ENCODE data around the gene CRISPLD2.

The CRISPLD2 gene, protein sequence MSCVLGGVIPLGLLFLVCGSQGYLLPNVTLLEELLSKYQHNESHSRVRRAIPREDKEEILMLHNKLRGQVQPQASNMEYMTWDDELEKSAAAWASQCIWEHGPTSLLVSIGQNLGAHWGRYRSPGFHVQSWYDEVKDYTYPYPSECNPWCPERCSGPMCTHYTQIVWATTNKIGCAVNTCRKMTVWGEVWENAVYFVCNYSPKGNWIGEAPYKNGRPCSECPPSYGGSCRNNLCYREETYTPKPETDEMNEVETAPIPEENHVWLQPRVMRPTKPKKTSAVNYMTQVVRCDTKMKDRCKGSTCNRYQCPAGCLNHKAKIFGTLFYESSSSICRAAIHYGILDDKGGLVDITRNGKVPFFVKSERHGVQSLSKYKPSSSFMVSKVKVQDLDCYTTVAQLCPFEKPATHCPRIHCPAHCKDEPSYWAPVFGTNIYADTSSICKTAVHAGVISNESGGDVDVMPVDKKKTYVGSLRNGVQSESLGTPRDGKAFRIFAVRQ

DNA sequence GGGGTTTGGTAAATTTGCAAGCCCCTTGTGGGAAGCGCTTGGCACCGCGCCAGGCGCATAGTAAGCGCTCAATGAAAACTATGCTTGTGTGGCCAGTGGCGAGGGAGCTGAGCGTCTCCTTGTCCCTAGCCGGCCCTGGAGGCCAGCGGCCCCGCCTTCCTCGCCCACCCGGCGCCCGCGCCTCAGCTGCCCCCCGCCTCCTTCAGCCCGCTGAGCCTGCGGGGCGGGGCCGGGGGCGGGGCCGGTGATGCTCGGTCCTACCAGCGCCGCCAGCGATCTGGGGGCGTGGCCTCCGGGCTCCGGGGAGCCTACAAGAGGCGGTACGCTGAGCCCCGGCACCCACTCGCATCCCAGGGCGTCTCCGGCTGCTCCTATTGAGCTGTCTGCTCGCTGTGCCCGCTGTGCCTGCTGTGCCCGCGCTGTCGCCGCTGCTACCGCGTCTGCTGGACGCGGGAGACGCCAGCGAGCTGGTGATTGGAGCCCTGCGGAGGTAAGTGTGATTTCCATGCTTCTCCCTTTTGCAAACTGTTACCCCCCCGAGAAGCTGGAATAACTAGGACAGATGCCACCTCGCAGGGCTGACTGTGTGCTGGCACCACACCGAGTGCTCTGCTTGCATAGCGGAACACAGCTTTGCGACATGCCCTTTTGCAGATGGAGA lies at the start of gene CRISPLD2:
Gene CRISPLD2 (plus strand): TSS at position 342 of the 661 bp plus-strand sequence. CDS start 18,511 bp downstream, outside the sequence.
- no peak for DNase-seq (ENCODE audit: low read depth)

DNA sequence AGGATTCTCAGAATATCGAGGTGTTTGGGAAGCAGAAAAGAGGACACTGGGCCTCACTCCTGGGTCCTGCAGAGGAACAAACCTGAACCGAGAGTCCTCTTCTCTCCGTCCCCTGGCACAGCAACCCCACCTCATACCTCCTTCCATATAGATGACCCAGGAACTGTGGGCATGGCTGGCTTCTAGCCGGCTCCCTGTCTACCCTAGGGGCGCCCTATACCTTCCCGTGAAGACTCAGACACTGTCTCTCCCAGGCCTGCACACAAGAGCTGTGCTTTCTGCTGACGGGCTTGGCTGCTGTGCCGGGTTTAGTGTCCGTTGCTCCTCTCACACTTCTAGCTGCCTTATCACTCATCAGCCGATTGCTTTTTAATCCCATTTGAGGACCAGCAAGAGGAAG lies 46.5 kb upstream of the CRISPLD2 start:
- DNase-seq (ENCODE audit: low read depth), result no peak

DNA sequence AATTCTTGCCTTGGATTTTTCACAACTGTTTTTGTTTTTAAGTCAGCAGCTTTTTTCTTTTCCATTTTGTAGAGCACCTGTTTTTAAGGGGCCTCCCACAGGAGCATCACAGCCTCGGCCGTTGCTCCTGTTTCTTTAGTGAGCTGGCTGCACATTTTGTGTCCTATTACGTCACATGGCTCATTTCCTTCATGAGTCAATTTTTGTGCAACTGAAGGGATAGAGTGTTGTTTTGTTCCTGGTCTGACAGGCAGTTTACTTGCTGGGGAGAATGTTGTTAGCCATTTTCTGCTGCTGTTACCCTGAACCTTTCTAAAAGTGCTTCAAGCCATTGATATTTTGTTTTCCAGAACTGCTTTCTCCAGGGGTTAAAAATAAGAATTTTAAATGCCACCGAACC lies 45.0 kb upstream of the CRISPLD2 start:
- peak; percentile 65 for DNase-seq (ENCODE audit: low read depth)

DNA sequence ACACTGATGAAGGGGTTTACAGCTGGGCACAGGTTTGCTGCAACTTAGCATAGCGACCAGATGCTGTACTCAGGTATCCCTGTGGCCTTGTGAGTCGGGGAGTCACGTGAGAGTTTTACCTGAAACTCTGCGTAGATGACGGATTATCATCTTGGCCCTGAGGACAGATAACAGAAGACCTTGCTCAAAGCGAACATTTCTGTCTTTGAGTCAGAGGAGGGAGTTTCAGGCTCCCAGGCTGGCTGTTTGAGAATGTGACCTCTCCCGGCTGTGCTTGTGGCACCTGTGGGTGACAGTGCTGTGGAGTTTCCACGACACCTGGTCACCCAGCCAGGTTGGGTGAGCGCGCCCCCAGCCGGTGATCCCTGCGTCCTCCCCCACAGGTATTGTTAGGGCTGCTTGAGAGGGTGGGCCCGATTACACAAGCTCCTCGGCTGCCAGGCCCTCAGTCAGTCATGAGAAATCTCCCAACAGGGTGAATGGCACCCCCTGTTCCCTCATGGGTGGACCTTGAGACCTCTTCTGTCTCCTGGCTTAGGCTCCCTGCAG lies 44.4 kb upstream of the CRISPLD2 start:
- no peak for DNase-seq (ENCODE audit: low read depth)

DNA sequence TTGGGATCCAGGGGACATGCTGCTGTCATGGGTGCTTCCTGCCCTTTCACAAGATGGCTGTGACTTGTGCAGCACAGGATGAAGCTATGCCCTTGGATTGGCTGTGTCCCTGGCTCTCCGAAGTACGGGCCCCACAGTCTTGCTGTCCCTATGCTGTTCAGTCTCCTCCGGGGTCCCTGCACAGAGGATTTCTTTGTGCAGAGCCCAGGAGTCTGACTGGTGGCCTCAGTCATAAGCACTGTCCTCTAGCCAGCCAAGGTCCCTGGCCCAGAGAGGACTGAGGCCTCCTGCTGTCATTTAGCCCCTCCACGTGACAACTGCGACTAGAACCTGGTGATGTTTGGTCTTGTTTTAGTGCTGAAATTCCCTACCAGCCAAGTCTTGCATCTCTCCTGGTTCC lies 42.4 kb upstream of the CRISPLD2 start:
- no peak for DNase-seq (ENCODE audit: low read depth)

DNA sequence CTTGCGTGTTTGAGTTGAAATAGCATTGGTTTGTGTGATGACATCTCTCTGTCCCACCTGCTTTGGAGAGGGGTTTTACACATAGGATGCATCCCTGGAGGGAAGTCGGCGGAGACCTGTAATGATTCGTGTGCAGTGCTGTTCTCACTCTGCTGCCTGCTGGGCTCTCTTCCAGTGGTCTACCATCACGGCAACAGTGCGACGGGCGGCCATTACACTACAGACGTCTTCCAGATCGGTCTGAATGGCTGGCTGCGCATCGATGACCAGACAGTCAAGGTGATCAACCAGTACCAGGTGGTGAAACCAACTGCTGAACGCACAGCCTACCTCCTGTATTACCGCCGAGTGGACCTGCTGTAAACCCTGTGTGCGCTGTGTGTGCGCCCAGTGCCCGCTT lies 41.1 kb upstream of the CRISPLD2 start:
- no peak for DNase-seq (ENCODE audit: low read depth)

DNA sequence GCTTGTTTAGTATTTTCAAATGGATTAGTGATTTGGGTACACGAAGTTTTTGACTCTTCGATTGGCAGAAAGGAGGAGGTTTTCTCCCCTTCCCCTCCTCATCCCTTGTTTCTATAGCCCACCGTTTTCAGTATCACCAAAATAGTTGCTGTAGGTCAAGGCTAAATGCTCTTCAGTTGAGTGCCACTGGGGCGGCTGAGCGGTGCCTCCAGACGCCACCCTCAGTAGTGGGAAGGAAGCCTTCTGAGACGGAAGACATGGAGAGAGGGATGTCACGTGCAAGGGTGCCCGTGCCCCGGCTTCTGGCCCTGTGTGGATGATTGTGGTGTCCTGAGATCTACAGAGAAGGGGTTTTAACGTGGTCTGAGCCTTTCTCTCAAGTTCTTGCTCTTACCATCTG lies 39.7 kb upstream of the CRISPLD2 start:
- DNase-seq (ENCODE audit: low read depth), result no peak

DNA sequence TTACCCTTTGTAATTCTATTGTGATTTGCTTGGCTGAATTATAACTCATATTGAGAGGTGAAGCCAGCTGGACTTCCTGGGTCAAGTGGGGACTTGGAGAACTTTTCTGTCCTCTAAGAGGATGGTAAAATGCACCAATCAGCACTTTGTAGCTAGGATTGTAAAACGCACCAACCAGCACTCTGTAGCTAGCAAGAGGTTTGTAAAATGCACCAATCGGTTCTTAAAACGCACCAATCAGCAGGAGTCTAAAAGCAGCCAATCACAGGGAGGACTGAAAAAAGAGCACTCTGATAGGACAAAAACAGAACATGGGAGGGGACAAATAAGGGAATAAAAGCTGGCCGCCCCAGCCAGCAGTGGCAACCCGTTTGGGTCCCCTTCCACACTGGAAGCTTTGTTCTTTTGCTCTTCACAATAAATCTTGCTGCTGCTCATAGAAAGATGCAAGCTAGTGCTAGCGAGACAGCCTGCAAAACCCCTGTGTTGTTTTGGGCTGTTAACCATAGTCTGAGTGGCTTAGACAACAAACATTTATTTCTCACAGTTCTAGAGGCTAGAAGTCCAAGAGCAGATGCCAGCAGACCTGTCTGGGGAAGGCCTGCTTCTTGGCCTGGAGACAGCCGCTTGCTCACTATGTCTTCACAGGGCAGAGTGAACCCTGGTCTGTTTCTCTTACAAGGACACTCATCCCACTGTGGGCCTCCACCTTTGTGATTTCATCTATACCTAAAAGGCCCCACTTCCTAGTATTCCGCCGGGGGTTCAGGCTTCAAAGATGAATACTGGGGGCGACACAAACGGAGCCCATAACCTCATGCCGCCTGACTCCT lies 39.0 kb upstream of the CRISPLD2 start:
- DNase-seq (ENCODE audit: low read depth), result no peak

DNA sequence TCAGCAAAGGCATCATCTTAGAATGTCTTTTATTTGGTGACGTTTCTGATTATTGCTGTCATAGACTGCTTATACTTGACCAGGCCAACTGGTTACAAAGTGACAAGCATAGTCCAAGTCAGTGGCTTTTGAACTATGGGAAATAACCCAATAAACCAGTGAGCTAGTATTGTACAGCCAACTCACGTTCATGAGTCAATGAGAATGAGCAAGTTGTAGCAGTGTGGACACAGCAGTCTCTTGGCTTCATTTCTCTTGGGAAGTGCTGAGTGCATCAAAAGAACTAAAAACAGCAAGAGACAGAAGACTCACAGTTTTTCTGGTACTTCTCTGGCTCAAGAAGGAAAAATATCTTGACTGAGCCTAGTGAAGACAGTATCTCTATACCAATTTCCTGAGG lies 36.9 kb upstream of the CRISPLD2 start:
- DNase-seq (ENCODE audit: low read depth), result no peak

DNA sequence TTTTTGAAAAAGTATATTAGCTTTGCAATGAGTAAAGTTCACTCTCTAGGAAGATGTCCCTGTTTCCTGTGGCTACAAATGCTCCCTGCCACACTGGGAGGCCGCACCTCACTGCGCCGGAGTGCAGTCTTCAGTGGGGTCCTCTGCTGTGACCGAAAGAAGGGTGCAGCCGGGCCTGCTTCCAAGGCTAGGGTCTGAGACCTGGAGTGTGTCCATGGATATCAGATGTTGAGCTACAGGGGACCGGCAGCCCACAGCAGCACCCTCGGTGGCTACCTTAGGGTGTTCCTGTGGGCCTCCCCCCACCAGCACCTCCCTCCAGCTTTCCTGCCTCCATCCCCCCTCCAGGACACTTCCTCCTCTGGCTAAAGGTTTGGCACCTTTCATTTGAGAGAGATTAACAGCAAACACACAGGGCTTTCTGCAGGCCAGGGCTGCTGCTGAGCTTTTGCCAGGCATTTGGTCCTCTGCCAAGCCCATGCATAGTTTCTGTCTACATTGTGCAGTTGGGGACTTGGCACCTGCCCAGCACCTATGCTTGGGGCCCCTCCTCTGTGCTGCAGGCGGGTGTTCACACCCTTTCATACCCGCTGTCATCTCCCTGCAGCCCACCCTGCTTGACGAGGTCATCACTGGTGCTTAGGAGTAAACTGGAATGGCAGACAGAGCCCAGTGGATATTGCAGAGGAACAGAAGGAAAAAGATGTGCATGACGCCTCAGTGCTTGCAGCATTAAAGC lies 33.8 kb upstream of the CRISPLD2 start:
- DNase-seq (ENCODE audit: low read depth), result no peak

DNA sequence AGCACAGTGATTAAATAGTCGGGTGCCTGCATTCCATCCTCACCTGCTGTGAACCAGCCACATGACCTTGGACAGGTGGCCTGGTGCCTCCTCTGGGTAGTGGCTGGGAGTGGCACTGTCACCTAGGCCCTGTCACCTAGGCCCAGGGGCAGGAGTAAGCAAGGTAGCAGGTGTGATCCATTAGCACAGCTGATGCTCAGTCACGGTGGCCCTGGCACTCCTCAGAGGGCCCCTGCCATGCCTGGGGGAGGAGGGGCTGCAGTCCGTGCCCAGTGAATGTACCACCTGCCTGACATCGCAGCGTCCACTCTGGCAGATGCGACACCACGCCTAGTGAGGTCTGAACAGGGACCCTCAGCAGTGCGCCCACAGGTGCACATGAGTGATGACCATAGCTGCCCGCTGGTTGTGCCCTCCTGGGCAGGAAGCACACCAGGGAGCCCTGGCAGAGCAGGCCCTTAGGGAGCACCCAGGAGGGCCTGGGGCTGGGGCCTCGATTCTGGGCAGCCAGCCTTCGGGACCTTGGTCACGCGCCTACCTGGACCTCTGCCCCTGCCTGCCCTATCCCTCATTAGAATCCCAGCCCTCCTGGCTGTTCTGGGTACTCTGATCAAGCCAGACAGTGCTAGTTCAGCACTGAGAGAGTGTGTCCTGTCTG lies 33.1 kb upstream of the CRISPLD2 start:
- no peak for DNase-seq (ENCODE audit: low read depth)

DNA sequence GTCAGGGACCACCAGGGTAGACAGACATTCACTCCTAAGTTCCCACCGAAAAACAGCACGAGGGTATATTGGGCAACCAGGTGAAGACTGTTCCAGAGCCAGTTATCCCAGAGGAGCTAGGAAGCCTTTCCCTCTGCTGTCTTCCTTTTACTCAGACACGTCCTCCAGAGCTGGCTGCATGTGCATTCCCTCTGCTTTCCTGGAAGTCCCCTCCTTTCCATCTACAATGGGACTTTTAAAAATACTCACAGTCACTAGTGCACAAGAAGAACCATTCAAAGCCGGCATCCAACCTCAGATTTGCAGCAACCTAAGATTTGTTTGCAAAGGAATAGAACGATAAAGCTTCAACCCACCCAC lies 32.5 kb upstream of the CRISPLD2 start:
- no peak for DNase-seq (ENCODE audit: low read depth)

DNA sequence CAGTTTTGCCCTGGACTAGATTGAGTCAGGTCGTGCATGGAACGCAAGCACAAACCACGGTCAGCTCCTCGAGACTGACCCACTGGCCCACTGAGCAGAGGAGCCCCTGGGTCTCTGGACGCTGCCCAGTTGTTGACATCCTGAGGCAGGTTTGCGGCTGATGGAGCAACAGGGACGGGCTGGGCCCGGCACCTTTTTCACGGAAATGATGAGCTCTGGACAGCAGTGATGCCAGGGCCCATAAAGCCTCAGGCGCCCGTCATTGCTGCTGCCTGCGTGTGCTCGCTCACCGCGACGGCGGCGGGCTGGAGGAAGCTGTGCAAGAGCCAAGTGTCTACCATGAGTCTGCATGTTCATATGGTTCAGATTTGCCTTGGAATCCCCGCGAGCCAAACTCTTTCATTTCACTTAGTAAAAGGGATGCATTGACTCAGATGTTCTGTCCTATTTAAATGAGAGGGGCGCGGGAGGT lies 30.8 kb upstream of the CRISPLD2 start:
- peak; percentile 65 for DNase-seq (ENCODE audit: low read depth)

DNA sequence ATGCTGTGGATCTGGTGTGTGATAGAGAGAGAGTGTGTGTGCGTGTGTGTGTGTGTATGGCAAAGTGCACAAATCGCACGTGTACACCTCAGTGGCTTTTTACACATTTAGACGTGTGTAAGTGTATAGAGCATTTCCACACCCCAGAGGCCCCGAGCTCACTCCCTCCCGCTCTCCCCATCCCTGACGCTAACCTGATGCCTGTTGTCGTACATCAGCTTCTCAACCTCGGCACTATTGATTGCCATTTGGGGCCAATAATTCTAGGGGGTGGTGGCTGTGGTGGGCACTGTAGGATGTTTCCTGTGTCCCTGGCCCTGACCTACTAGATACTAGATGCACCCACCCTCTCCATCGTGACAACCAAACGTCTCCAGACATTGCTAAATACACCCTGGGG lies 30.4 kb upstream of the CRISPLD2 start:
- no peak for DNase-seq (ENCODE audit: low read depth)

DNA sequence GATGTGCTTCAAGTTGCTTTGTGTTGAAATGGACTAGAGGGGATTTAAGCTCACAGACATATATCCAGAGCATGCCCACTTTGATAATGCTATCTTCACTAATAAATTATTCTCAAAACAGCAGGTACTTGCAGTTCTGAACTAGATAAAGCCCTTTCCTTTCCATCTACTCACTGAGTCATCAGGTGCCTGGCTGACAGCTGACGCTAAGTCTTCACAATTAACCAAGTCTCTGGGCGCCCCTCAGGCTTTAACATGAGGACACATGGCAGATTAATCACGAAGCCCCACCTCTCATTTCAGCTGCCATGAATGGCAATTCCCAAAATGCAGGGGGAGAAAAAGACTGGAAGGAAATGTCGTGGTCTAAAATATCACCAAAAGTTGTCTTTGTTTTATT lies 29.5 kb upstream of the CRISPLD2 start:
- DNase-seq (ENCODE audit: low read depth), result no peak

DNA sequence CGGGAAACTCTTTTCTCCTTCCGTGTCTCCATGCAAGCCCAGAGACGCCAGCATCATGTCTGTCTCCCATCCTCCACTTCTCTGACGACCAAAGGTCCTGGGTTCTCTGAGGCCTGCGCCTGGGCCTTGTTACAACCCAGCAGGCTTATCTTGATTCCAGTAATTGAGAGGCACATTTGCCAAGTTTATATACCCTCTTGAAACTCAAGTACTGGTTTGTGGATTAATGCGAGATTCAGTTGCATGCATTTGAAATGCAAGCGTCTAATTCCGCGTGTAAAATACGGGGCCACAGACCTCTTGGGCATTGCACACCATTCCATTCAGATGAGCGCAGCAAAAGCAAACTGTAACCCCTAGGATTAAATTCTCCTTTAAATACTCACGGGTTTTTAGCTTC lies 28.7 kb upstream of the CRISPLD2 start:
- DNase-seq (ENCODE audit: low read depth), result no peak

DNA sequence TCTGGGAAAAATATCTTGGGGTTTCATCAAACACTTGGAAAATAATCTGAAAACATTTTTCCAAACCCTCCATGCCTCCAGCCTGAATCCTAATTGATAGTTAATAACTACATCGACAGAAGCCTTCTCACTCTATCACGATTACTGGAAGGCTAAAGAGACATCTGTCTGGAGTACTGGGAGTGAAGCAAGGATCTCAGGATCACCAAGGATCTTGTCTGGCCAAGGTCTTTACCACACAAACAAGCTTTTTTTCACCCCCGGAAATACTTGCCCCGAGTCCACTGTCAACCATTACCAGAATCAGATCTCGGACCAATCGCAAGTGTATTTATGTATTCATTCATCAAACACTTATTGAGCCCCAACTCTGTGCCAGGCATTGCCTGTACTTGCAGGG lies 28.3 kb upstream of the CRISPLD2 start:
- no peak for DNase-seq (ENCODE audit: low read depth)

DNA sequence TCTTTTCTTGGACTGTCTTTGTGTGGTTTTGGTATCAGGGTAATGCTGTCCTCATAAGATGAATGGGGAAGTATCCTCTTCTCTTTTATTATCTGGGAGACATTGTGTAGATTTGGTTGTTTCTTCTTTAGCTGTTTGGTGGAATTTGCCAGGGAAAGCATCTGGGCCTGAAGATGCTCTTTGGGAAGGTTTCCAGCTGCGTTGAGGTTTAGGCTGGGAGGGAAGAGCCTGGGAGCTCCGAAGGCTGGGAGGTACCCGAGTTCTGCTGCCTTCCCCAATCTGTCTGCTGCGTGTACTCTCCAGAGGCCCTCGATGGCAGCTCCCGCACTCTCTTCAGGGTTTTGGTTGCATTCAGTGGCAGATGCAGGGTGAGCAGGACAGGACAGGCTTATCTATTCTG lies 25.6 kb upstream of the CRISPLD2 start:
- no peak for DNase-seq (ENCODE audit: low read depth)

DNA sequence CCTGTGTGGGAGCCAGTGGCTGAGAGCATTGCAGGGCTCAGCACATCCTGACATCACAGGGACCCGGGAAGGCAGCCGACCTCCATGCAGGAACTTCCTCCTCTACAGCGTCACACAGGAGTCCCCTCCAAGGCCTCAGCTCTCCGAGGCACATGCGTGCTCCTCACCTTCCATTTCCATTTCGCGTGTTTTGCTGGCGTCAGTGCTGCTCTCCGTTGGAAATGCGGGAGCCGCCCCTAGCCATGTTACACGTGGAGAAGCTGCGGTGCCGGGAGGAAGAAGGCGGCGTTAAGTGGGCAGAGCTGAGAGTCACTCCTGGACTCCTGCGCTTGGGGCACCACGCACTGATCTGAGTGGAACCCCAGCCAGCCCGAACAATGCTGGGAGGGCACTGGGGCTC lies 25.2 kb upstream of the CRISPLD2 start:
- DNase-seq (ENCODE audit: low read depth), result no peak

DNA sequence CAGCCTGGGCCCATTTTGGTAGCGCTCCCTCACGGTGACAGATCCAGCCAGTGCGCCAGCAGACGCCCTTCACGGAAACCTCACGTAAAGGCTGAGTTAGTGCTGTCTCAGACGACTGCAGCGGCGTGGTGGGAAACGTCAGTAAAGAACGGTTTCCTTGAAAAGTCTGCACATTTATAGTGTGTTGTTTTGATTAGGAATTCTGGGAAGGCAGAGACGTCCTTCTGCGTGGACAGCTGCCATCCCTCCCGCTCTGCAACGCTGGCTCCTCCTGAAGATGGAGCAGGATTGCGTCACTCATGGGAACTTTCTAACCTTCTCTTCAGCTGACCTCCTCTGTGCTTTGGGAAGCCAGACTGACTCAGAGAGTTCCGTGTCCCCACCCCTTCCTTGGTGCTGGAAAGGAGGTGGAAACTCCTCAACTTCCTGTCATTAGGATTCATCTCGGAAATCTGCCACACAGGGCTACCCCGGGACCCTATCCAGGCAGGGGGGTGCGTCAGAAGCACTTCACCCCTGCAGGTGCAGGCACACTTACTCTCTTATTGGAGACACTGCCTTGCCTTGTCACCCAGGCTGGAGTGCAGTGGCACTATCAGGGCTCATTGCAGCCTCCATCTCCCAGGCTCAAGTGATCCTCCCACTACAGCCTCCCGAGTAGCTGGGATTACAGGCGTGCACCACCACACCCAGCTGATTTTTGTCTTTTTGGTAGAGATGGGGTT lies 24.3 kb upstream of the CRISPLD2 start:
- peak; percentile 89 for DNase-seq (ENCODE audit: low read depth)

Measured in GM04503 (cell line).